NCI-H2196 (cell line): ENCODE measurements around the gene SLC17A5.
A peak's percentile ranks its signal among the peaks of the same experiment; 100 is the strongest.
"Not testable (repeated sequence)": the region's sequence is repeated elsewhere in the genome, so short reads cannot be mapped to it uniquely, and the experiment has no call there.

Experiments
- DNase-seq: peaks from one replicate; lab custom pipeline; 2025; ENCODE audit not compliant: unreplicated experiment; lab: John Stamatoyannopoulos, UW

The SLC17A5 gene

DNA sequence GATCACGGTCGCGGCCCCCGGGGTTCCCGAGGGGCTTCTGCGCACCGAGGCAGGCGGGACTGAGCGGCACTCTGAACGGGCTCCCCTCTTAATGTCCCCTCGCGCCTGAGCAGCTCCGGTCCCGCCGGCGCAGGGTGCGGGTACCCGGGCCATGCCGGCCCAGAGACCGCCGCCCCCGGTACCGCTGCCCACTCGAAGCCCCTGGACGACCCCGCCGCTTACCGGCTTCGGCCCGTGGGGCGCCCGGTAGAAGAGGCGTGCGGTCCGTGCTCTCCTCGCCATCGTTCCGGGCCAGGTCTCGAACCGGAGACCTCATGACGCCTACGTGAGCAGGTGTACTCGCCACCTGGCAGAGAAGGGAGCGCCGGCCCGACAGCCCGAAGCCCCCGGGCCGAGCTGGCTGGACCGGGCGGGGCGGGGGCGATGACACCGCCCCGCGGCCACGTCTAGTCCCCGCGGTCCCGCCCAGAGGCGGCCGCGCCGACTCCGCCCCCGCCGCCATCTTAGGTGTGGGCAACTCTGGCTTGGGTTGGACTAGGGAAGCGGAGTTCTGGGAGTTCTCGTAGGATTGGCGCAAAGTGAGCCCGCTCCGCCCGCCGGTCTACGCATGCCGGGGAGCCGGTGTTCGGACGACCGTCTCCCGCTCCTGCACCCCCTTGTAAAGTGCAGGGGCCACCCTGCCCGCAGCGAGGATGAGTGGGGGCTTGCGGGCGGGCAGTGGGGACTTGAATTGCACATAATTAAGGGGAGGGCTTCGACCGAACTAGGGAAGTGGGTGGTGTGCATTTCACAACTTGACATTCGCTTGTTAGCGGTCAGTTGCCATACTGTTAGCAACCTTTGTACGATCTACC lies at the start of gene SLC17A5:
Gene SLC17A5 (minus strand): TSS at position 422 of the 854 bp plus-strand sequence. CDS start 106 bp downstream, at position 316.
- peak; percentile 96 for DNase-seq

GRCh38 chr6:73703466-73703865 lies 49.7 kb upstream of the SLC17A5 start:
- no peak for DNase-seq

GRCh38 chr6:73702444-73702843 lies 48.7 kb upstream of the SLC17A5 start:
- no peak for DNase-seq

- DNase-seq = no peak
Observed at GRCh38 chr6:73699676-73700459, 46.1 kb upstream of the SLC17A5 start.

DNA sequence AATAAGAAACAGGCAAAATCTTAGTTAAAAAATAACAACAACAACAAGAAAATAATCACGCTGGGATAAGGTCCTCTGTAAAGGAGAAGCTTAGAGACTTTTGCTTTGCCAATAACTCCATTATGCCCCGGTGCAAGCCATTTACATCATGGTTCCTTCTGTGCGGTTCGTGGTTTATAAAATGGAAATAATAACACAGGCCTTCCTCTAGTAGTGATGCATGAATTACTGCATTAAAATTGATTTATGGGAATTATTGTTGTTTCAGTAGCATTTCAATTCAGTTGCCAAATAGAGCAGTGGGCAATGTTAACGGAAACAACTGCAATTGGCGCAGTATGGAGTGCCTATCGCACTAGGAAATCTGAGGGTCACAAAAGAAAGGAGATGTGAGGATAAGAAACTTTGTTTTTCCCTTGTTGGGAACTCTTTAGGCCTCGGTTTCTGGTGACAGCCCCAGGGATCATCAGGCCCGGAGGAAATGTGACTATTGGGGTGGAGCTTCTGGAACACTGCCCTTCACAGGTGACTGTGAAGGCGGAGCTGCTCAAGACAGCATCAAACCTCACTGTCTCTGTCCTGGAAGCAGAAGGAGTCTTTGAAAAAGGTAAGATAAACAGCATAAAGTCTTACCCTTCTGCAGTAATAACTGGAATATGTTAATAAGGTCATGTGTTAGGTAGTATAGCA lies 43.3 kb upstream of the SLC17A5 start:
- no peak for DNase-seq

DNA sequence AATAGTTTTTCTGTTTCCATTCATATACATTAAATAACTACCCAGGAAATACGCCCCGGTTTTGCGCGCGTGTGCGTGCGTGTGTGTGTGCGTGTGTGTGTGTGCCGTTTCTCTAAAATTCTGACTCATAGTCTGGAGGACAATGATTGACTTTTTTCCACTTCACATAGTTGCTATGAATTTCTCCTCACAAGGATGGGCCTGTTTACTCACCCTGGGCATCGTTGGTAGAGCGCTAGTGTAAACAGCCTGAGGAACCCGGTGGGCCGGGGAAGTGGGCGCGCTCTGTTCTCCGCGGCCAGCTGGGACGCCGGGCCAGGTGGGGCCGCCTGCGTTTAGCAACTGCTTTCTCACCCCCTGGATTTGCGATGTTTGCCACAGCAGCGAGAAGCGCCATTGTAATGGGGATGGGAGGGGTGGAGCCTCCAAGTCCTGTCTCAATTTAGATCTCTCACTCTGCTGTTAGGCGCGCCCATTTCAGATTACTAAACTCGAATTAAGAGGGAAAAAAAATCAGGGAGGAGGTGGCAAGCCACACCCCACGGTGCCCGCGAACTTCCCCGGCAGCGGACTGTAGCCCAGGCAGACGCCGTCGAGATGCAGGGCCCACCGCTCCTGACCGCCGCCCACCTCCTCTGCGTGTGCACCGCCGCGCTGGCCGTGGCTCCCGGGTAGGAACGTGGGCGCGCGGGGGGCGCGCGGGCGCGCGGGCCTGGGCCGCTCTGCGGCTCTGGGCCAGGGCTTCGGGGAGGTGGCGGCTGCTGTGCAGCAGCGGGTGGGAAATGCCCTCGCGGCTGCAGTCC lies 42.0 kb upstream of the SLC17A5 start, which contains the start of gene CD109:
Gene CD109 (plus strand): TSS at position 585 of the 803 bp plus-strand sequence. CDS start 13 bp downstream, at position 598.
- no peak for DNase-seq

DNA sequence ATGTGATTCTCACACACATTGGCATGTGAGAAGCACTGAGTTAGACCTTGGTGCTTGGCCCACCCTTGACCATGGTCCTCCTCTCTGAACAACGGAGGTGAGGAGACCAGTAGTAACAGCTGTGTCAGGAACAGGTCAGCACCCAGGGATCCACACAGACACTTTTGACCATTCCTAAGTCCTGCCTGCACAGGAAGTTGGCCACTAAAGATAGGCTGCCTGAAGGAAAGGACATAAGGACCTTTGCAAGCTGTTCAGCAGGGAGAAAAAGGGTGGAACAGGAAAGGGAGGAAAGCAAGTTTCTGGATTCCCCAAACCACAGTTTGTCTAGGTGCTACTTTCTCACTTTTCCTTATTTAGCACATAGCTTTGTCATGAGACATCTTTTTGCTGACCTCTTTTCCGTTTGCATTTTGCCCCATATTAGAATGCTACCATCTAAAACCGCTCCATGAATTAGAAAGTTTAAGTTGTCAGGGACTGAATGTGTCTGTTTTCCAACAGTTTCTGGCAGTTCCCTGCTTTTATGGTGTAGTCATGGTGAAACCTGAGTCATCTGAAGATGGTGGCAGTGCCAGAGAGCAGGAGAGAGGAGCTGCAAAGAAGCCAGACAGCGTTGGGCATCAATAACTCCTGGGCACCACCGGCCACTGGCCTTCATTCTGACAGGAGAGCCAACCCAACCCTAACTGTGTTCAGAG lies 41.1 kb upstream of the SLC17A5 start:
- no peak for DNase-seq

- DNase-seq = no peak
Observed at GRCh38 chr6:73691512-73691911, 37.7 kb upstream of the SLC17A5 start.

DNA sequence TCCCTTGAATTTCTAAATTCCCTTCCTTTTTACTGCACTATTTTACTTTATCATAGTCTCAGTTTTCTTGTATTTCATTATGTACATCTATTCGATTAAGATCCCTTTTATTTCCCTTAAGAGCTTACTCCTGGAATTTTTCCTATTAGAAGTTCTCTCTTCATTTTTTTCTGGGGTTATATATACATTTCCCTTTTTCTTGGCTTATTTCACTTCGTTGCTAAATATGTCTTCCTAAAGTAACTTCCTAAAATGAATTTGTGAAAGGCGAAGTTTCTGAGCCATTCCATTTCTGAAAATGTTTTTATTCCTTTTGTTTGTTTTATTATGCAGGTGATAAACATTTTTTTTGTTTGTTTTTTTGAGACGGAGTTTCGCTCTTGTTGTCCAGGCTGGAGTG lies 36.3 kb upstream of the SLC17A5 start:
- DNase-seq = no peak

- DNase-seq = no peak
Observed at GRCh38 chr6:73688351-73688750, 34.6 kb upstream of the SLC17A5 start.

DNA sequence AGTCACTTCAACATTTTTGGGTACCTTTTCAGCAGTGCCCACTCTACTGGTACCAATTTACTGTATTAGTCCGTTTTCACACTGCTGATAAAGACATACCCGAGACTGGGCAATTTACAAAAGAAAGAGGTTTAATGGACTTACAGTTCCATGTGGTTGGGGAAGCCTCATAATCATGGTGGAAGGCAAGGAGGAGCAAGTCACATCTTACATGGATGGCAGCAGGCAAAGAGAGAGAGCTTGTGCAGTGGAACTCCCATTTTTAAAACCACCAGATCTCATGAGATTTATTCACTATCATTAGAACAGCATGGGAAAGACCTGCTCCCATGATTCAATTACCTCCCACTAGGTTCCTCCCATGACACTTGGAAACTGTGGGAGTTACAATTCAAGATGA lies 29.8 kb upstream of the SLC17A5 start:
- DNase-seq = not testable (repeated sequence)

- no peak for DNase-seq
Observed at GRCh38 chr6:73680289-73680918, 26.6 kb upstream of the SLC17A5 start.

GRCh38 chr6:73679846-73680245 lies 26.1 kb upstream of the SLC17A5 start:
- not testable (repeated sequence) for DNase-seq

DNA sequence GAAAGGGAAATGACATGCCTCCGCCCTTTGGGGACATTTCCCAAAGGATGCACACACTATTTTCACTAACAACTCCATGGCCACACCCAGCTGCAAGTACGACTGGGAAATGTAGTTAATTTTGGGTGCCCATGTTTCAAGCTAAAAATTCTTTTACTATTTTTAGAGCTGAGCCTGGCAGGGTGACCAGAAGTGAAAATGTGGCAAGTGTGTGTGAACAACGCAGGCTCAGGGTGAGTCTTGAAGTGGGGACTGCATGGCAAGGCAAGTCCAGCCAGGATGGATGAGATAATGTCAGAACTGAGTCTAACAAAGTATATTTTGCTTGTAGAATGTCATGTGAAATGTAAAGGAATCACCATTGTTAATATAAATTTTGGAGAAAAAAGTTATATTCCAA lies 25.2 kb upstream of the SLC17A5 start:
- no peak for DNase-seq

DNA sequence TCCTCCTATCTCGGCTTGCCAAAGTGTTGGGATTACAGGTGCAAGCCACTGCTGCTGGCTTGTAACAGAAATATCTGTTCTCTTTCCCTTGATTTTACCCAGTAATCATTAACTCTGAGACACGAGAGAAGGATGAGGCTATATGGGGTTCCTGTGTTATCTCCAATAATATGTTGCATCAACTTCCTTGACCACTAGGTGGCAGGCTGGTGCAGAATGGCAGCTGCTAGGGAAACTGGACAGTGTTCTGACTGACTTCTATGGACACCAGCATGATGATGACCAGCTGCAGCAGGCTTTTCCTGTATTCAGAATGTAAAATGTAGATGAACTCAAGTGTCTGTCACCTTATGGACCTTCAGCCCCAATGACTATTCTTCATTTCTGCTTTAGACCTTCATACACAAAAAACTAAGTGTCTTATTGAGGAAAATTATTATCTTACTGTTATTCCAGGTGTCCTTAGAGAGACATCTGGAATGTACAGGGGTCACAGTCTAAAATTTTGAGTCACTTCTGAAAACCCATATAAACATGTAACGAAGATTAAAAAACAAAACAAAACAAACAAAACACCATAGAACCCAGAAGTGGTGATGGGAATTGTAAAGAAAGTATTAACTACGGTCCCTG lies 21.8 kb upstream of the SLC17A5 start:
- DNase-seq = peak; percentile 78

- DNase-seq = no peak
Observed at GRCh38 chr6:73671911-73672685, 18.3 kb upstream of the SLC17A5 start.

DNA sequence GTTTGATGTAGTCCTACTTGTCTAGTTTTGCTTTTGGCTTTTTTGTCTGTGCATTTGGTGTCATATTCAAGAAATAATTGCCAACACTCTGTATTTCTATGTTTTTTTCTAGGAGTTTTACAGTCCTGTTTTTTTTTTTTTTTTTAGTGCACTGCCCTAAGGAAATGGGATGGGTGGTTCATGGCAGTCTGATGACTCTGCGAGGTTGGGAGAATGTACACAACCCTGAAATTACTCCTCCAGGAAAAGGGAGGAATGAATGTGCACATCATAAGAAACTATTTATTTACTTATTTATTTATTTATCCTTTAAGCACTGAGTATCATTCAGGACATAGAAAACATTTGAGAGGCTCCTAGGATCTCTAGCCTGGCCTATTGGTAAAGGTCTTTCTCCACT lies 15.2 kb upstream of the SLC17A5 start:
- DNase-seq = no peak

DNA sequence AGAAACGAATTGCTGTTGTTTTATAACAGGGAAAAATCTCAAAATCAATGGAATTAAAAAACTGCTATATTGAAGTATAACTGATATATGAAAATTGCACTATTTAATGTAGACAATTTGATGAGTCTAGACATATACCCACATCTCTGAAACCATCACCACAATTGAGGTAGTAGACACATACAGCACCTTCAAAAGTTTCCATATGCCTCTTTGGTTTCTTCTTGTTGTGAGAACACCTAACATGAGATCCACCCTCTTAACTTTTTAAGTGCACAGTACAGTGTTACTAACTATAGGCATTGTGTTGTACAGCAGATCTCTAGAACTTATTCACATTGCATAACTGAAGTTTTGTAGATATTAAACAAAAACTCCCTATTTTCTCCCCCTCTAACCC lies 14.0 kb upstream of the SLC17A5 start:
- DNase-seq = no peak
